ENCODE measurements around the gene ACAP2.
A peak's percentile ranks its signal among the peaks of the same experiment; 100 is the strongest.

Gene ACAP2

DNA sequence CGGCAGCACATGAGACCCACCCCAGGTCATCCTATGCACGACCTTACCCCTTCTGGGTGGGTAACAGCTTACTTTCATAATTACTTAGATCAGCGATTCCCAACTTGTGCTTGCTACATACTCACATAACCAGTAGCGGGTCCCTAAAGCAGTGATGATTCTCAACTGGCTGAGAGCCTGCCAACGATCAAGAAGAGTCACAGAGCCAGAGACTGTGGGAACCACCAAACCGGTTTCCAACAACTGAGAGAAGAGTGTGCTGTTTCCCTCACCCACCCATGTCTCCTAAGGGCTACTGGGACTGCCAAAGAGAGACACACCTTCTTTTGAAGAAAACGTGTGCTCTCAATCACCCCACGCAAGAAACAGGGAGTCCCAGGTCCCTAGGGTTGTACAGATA, 159.9 kb downstream of the ACAP2 start:
- no peak for DNase-seq

DNA sequence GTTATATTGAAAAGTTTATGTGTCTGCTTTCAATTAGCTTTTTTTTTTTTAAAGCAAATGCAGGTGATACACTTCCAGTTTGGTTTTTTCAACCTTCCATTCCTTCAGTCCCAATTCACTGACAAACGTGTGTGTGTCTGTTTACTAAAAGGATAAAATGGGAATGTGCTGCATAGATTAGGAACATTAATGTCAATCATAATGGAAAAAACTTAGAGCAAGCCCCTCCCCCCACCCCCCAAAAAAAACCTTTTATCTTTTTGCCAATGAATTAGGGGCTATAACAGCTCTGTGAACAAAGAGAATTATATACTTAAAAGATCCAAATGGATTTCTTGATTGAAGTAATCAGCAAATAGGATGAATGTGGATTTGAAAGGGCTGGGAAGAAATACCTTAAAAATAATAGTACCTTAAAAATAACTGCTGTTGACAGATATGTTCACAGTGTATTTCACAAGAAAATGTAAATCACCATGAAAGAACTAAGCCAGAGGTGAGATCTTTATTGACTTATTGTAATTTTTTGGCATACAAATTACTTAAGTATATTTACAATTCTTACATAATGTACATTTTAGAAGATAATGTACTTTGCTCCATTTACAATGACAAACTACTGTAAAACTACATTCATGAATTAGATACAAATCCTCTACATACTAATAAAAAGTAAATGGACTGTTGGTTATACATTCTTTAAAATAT, 168.4 kb downstream of the ACAP2 start:
- no peak for DNase-seq

DNA sequence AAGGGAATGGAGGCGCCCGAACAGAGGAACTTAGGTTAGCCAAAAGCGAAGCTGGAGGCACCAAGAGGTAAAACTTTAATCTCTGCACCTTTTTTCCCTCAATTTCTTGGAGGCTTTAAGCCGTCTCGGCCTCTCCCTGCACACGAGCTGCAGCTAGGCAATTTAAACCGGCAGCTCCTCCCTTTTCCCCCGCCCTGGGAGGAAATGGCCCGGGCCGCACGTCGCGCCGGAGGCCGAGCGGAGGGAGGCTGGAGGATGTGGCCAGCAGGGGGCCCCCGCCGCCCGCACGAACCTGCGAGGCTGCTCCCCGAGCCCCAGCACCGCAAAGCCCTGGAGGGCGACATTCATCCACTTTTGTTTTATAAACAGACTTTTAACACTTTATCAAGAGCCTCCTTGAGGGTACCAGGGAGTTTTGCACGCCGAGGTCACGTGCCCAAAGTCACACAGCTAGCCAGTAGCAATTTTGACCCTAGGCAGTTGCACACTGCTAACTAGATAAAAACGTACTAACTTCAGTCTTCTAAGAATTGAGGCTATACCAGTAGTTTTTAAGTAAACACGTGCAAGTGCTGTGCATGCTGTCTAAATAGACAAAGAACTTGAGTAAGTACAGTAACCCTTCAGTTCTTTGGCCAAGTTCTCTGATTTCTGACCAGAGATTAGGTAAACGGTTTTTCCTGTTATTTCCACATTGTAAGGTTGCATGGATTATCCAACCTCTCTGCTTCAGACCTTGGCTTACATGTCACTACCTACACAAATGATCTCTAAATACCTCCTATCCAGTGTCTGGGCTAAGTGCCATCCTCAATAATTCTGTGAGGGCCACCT, 171.2 kb downstream of the ACAP2 start:
- DNase-seq: peak; percentile 42 to 48

DNA sequence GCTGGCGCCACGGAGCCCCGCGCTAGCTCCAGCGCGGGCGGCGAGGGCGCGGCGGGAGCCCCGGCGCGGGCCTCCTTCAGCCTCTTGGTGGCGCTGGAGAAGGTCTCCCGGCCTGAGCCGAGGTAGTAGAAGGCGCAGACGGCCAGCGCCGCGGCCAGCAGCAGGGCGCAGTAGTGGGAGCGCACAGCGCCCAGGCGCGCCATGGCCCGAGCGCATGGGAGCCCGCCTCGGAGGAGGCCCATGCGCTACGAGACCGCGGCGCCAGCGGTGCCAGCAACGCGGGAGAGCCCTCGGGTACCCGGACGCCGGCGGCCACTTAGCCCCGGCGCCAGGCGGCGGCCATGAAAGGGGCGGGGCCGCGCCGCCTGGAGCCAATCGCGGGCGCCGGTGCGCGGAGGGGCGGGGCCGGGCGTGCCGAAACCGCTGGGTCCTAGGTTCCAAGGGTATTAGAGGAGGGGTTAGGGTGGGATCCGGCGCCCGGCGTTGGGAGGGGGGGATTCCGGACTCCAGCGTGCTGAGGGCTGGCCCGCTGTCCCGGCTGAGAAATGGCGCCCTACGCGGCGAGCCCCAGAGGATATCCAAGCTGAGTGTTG, 171.9 kb downstream of the ACAP2 start, which contains the start of gene XXYLT1:
Gene XXYLT1, minus strand, starts transcription at position 343 of the 593 bp plus-strand sequence. Its CDS starts 101 bp downstream, at position 242.
- DNase-seq: peak in 1 of 2 experiments; percentile 66

DNA sequence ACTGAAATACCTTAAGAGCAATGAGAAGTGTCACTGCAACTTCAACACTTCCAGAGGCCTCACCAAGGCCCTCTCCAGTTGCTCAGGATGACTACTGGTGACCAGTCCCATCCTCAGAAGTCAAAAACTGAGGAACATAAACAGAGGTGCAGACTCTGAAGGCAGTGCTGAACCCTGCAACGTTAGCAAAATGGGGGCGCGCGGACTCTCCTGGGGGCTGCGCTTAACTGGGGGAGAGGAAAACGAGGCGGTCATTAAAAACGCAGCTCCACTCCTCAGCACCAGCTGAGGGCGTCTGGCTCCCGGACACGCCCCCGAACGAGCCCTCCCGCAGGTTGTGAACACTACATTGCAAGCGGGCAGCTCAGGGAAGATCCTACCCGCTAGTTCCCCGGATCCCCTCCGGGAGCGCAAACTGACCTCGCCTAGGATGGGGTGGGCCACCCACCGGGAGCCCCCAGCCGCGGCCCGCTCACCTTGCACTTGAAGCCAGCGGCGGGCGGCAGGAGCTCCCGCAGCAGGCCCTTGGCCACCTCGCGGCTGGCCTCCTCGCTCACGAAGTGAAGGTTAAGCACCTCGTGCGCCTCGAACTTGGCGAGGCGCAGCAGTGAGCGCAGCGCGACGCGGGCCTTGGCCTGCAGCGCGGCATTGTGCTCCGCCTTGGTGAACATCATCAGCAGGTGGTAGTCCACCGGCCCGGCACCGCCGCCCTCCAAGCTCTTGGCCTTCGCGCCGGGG, 172.6 kb downstream of the ACAP2 start:
- no peak for DNase-seq

DNA sequence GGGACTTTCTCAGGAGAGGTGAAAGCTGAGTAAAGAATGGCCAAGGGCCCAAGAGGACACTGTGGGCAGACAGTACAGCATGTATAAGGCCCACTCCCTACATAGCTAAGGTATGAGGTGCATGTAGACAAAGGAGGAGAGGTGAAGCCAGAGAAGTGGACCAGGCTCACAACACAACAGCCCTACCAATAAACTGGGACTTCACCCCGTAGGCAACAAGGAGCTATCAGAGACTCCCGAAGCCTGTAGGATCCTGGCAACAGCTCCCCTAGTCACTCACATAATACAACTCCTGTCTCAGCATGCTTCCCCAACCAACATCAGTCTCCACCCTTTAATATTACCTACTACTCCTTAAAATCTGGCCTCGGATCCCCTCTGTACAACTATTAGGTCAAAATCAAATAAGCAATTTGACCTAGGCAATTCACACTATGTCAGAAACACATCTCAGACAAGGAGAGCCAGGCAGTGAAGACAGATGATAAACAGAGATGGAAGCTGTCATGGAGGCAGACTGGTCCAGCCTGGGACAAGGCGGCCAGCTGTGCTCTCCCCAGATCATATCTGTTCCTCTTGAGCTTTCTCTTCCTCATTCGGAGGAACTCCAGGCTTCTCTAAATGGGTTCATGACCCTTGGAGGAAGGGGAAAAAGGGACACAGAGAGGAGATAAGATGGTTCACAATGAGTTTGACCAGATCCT, 173.3 kb downstream of the ACAP2 start:
- no peak for DNase-seq

DNA sequence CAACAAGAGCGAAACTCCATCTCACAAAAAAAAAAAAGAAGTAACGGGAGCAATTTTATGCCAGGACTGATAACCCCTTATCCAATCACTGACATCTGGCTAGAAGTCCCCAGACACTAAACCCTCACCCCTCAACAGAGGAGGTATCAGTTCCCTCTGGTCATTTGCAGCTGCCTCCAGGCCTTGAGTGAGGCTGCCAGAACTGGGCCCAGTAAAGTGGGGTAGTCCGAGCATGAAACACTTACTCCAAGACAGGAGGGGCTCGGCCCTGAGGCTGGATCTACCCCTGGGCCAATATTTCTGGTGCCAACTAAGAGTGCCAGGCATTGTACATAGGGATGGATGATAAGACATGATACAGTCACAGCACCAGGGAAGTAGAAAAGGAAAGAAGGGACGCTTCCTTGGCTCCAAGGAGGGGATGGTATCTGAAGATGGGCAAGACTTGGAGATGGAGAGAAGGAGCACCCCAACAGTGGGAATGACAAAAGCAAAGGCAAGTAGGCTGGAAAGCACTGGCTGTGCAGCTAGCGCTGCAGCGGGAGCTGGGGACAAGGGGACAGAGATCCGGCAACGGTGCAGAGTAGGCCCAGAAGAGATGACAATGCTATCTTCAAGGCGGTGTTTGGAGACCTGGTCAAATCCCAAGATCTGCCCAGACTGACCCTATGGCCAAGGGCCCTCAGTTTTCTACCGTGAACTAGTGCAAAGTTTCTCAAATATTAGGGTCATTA, 174.1 kb downstream of the ACAP2 start:
- no peak for DNase-seq

DNA sequence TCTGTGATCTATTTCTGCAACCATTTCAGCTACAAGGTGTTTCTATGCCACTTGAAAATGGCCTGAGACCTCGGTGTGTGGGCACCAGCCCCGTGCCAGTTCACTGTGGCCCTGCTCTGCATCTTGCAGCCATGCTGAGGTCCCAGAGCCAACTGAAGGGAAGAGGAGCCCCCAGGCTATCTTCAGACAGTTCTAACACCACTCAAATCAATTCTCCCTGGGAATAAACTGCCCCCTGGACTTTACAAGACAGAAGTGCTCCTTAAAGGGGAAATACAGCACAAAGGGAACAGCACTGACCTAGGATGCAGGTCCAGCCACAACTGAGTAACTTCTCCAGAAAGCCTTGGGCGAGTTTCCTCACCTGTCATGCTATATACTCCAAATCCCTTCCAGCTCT, 175.7 kb downstream of the ACAP2 start:
- DNase-seq: no peak

DNA sequence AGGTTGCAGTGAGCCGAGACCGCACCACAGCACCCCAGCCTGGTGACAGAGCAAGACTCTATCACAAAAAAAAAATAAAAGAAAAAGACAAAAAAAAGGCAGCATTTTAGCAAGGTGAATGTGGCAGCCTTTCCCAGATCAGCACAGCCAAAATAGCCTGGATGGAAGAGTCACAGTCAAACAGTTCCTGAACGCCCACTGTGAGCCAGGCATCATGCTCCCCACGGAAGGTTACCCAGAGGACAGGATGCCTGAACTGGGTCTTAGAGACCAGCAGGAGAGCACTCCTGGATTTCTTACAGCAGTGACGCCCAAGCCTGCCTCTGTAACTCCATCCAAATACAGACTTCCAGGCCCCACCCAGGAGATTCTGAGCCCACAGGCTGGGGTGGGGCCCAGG, 176.4 kb downstream of the ACAP2 start:
- no peak for DNase-seq

DNA sequence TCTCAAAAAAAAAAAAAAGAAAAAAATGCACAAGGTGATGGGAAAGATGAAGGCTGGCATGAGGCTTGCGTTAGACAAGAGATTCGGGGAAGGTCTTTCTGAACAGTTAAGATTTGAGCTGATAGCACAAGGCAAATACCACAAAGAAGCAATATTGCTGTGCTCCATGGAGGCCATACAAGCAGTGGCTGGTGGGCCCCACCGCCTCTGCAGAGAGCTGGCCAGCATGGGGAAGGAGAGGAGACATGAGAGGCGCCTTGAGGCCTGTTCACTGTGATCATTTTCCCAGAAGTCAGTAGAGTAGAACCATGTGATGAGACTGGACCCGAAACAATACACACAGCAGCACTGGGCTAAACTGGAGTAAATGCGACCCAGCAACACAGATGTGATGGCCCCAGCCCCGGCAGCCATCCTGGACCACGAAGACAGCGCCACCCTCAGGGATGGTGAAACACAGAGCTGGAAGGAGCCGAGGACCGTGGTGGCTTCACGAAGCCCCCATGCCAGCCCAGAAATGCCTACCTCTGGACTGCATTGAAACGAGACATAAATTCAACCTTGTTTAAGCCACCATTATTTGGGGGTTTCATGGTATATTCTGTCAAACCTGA, 177.3 kb downstream of the ACAP2 start:
- DNase-seq: no peak

DNA sequence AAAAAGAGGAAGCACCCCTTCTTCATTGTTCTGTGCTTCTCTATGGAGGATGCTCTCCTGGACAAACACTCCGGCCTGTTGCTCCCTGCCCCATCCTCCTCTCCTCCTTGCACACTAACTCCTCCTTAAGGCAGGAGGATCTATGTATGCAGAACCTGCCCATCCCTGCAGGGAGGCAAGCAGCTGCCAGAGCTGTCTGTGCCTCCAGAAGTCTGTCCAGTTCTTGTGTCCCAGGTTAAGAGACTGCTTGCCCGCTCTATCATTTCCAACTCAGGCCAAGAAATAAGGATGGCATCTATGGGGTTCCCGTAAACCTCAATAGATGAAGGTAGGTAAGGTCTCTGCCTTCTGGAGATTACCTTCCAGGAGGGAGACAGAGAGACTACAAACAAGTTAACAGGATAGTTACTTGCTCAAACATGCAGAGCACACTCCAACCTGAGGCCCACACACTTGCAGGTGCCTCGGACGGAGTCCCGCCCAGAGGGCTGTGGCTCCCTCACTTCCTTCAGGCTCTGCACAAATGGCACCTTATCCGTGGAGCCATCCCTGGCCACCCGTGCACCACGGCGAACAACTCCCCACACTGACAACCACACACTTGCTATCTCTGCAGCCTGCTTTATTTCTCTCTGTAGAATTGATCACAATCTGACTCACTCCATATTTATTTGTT, 178.8 kb downstream of the ACAP2 start:
- no peak for DNase-seq

DNA sequence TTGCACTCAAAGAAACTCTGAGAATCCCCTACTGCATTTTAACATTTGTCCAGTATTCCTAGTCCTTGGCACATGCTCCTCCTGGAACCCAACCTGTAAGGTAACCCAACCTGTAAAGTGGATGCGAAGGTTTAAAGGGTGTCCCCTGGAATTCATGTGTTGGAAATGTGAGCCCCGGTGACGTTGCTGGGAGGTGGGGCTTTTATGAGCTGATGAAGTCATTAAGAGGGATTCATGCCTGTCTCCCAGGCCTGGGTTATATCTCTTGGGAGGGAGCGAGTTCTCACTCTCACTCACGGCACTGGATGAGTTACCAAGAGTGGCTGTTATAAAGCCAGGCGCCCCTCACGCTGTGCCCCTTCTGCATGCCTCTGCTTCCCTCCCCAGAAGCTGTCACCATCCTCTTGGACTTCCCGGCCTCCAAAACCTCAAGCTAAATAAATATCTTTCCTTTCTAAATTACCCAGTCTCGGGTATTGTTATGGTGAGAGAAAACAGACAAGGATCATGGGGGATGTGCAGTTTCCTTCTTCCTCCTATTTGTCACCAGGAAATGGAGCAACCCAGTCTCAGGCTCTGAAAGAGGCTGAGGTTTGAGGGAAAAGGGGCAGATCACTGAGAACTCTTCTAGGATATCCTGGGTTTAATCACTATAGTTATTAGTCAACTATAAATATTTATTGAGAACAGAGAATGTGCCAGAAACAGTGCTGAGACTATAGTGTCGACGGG, 179.5 kb downstream of the ACAP2 start:
- DNase-seq: no peak

DNA sequence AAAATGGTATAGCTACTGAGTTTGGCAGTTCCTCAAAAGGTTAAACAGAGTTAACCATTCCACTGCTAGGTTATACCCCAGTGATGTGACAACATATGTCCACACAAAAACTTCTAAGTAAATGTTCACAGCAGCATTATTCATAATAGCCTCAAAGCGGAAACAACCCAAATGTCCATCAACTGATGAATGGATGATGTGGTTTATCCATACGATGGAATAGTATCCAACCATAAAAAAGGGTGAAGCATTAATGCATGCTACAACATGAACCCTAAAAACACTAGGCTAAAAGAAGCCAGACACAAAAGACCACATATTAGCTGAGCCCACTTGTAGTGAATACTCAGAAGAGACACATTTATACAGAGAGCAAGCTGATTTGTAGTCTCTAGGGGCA, 180.9 kb downstream of the ACAP2 start:
- DNase-seq: no peak

DNA sequence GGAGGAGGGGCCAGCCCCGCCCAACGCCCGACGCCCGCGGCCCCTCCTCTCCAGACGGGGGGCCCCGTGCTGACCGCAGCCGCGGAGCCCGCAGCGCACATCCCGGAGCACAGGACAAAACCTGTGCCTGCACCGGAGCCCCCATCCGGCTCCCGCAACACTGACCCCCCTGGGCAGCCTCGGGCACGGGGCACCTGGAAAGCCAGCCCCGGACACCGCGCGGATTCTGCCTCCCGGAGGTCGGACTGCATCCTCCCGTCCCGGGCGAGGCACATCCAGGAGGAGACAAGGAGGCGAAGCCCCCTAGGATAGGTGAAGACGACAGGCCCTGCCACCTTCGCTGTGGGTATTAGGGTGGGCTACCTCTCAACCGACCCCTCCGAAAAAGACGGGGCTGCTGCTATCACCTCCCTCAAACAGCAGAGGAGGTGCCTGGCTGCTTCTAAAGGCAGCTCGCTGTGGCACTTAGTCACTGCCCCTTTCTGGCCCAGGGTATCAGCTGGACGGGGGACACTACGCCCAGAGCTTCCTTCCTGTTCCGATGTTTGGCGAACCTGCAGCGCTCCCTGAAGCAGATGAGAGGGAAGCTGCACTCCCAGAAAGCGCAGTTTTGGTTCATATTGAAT, 182.4 kb downstream of the ACAP2 start:
- no peak for DNase-seq

DNA sequence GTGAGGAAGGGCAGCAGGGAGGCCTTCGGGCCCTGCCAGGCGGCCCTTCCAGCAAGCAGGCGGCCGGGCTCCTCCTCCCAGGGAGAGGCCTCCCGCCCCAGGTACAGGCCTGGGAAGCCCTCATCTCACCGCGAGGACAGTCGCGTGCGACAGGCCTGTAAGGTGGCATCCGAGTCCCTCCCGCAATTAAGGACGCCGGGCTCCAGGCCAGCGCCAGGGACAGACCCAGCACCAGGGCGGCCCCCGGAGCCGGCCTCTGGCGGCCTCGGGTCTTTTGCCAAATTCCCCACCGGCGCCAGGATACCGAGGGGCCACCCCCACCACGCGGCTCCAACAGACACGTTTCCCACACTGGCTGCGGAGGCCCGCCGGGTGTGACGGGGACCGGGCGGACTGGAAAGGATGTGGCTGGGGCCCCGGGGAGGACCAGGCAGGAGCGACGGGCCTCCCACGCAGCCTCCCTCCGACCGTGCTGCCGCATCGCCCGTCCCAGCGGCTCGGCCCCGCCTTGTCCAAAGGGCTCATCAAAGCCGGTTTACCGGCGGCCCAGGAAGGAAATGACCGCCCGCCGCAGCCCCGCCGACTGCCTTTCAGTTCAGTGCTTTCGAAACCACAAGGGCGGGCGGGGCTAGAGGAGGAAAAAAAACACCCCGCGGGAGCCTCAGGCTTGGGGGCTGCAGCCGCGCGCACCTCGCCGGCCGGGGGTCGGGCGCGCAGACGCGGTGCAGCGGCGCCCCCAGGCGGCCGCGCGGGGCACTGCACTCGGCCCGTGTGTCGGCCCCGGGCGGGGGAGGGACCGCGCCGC, 183.1 kb downstream of the ACAP2 start:
- peak; percentile 51 to 71 for DNase-seq

DNA sequence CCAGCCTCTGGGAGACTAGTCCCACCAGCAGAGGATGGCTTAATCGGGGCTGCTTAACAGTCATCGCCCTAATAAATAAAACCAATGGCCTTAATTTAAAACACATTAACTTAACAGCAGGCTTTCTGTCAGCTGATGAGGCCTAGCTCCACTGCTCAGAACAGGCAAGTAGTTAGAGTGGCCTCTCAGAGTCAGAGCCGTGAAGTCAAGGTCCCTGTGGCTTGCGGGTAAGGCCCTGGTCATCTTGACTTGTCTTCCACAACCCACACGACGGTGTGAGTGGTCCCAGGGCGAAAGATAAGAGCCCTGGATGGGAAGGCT, 183.7 kb downstream of the ACAP2 start:
- no peak for DNase-seq

DNA sequence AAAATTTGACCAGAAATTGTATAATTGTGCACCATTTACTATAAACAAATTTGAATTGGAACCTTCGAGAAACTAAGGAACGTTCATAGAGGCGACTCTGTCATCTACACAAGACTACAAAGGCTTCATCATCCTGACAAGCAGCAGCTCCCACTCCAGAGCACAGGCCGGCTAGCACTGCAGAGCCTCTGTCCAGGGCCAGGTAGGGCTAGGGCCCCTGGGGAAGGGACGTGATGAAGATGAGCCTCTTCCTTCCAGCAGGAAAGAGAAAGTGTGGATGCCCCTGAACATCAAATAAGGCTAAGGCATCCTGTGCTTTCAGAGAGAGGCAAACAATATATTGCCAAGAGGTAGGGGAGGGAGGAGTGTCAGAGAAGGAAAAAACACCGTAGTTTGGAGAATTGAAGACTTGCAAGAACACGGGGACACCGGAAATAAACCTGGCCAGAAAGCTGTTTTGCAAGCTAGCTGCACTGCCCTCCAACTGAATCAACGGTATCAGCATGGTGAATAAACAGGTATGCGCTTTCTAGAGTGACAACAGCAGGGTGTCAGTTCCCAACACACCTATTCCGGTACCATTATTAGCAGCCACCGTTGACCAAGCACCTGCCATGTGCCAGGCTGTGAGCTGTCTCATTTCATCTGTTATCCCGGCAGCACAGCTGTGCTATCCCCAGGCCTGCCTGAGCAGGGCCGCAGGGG, 184.2 kb downstream of the ACAP2 start:
- DNase-seq: peak in 1 of 2 experiments; percentile 34
